Astrocyte (in vitro differentiated cells and primary cell): ENCODE data around the gene ANKLE1. TPM values are rescaled to one million over a fixed set of nuclear protein-coding genes. Genes with fewer than 3 reads are reported as not detected.

Experiments used
- DNase-seq: peaks from one replicate; pipeline ENCODE4 v3.0.0-alpha.2; 2010; ENCODE audit warnings: low read depth
- FAIRE-seq: peaks from 2 replicates; lab custom pipeline; 2011; peaks lifted over from hg19 to GRCh38; lab: Jason Lieb, UNC
- H2AFZ ChIP-seq: 2 replicates; pipeline ENCODE4 v1.6.0; 2012; ENCODE audit warnings: low read depth, low read length, inconsistent platforms
- H3K27ac ChIP-seq: 2 replicates; pipeline ENCODE4 v1.5.1; 2011; ENCODE audit warnings: low read depth, low read length, inconsistent platforms
- H3K27me3 ChIP-seq: 2 replicates; pipeline ENCODE4 v1.6.0; 2011; ENCODE audit warnings: low read length, inconsistent platforms; ENCODE audit not compliant: insufficient read depth
- H3K36me3 ChIP-seq: 2 replicates; pipeline ENCODE4 v1.5.1; 2011; ENCODE audit warnings: low read length, inconsistent platforms; ENCODE audit not compliant: insufficient read depth
- H3K4me1 ChIP-seq: 2 replicates; pipeline ENCODE4 v1.5.1; 2011; ENCODE audit warnings: low read length, inconsistent platforms; ENCODE audit not compliant: insufficient read depth
- H3K4me2 ChIP-seq: 2 replicates; pipeline ENCODE4 v1.6.0; 2012; ENCODE audit warnings: low read length, inconsistent platforms
- H3K4me3 ChIP-seq: 2 replicates; pipeline ENCODE4 v1.5.1; 2011; ENCODE audit warnings: low read depth, mild to moderate bottlenecking, low read length, inconsistent platforms; ENCODE audit not compliant: insufficient read depth
- H3K79me2 ChIP-seq: 2 replicates; pipeline ENCODE4 v1.6.0; 2012; ENCODE audit warnings: mild to moderate bottlenecking, low read length, inconsistent platforms; ENCODE audit not compliant: insufficient read depth
- H3K9ac ChIP-seq: 2 replicates; pipeline ENCODE4 v1.6.0; 2012; ENCODE audit warnings: mild to moderate bottlenecking, low read length, inconsistent platforms
- H3K9me3 ChIP-seq: 2 replicates; pipeline ENCODE4 v1.5.1; 2012; ENCODE audit warnings: low read depth, mild to moderate bottlenecking, low read length, inconsistent platforms; ENCODE audit not compliant: insufficient read depth
- H4K20me1 ChIP-seq: 2 replicates; pipeline ENCODE4 v1.6.0; 2012; ENCODE audit warnings: low read length, inconsistent platforms; ENCODE audit not compliant: insufficient read depth
- H3K27ac Mint-ChIP-seq: one replicate; pipeline ENCODE4 v1.8.0; 2021; ENCODE audit warnings: mild to moderate bottlenecking, mixed read lengths; ENCODE audit not compliant: unreplicated experiment
- H3K27me3 Mint-ChIP-seq: one replicate; pipeline ENCODE4 v1.8.0; 2021; ENCODE audit warnings: low read depth, mixed read lengths; ENCODE audit not compliant: unreplicated experiment
- H3K36me3 Mint-ChIP-seq: one replicate; pipeline ENCODE4 v1.8.0; 2021; ENCODE audit warnings: low read depth, mixed read lengths; ENCODE audit not compliant: unreplicated experiment
- H3K4me1 Mint-ChIP-seq: one replicate; pipeline ENCODE4 v1.8.0; 2021; ENCODE audit warnings: low read depth, mixed read lengths; ENCODE audit not compliant: unreplicated experiment
- H3K4me3 Mint-ChIP-seq: one replicate; pipeline ENCODE4 v1.8.0; 2021; ENCODE audit warnings: mild to moderate bottlenecking, moderate library complexity, mixed read lengths; ENCODE audit not compliant: unreplicated experiment
- H3K9me3 Mint-ChIP-seq: one replicate; pipeline ENCODE4 v1.8.0; 2021; ENCODE audit warnings: mild to moderate bottlenecking, mixed read lengths; ENCODE audit not compliant: unreplicated experiment
- CTCF ChIP-seq: IDR thresholded peaks from 2 replicates; pipeline ENCODE4 v1.5.1; 2011; ENCODE audit warnings: low read depth, mild to moderate bottlenecking, inconsistent platforms, low read length, moderate library complexity; ENCODE audit not compliant: insufficient read depth
- EZH2 ChIP-seq: IDR thresholded peaks from 2 replicates; pipeline ENCODE4 v1.6.1; 2012; ENCODE audit warnings: mild to moderate bottlenecking, low read length, inconsistent platforms; ENCODE audit not compliant: insufficient read depth
- total RNA-seq: library from RNA; stranded (reverse); gene quantifications from 2 replicates; pipeline ENCODE4 v1.2.1, GENCODE V29; 2021

Gene ANKLE1
- total RNA-seq, 1 donor from 2014 or later = 1.8 TPM

- Histone ChIP-seq H4K20me1 (peaks cover 10% of the 10 kb centered on the region), H3K4me3 (no peak overlapping the region), H3K4me1 (peaks cover 3% of the 10 kb centered on the region), H3K36me3 (no peaks in the 10 kb centered on the region), H3K9me3 (no peaks in the 10 kb centered on the region), H2AFZ (no peak overlapping the region), H3K79me2 (no peaks in the 10 kb centered on the region), H3K27ac (no peak overlapping the region), H3K4me2 (no peak overlapping the region), H3K27me3 (no peaks in the 10 kb centered on the region), H3K9ac (no peak overlapping the region)
- Mint-ChIP-seq H3K9me3 (no peaks in the 10 kb centered on the region), H3K27ac (no peak overlapping the region), H3K4me1 (peaks cover 6% of the 10 kb centered on the region), H3K27me3 (peaks cover 2% of the 10 kb centered on the region), H3K36me3 (peaks cover 9% of the 10 kb centered on the region), H3K4me3 (no peak overlapping the region)
- TF ChIP-seq CTCF = no peak
- TF ChIP-seq EZH2 = no peak
- no peak for FAIRE-seq
- DNase-seq = no peak
Measured at GRCh38 chr19:17327068-17327653, 45.5 kb downstream of the ANKLE1 start.

- H3K27me3 ChIP-seq = no peaks in the 10 kb centered on the region
- peaks cover 2% of the 10 kb centered on the region for H3K27me3 Mint-ChIP-seq
- FAIRE-seq = no peak
- peaks cover 5% of the 10 kb centered on the region for H3K36me3 Mint-ChIP-seq
- no peak overlapping the region for H3K4me3 Mint-ChIP-seq
- peaks cover 3% of the 10 kb centered on the region for H4K20me1 ChIP-seq
- H3K79me2 ChIP-seq = no peaks in the 10 kb centered on the region
- no peaks in the 10 kb centered on the region for H3K9me3 Mint-ChIP-seq
- H3K4me1 ChIP-seq = peaks cover 3% of the 10 kb centered on the region
- H3K4me1 Mint-ChIP-seq = peaks cover 6% of the 10 kb centered on the region
- no peak overlapping the region for H3K27ac Mint-ChIP-seq
- no peak overlapping the region for H3K9ac ChIP-seq
- H3K4me3 ChIP-seq = no peak overlapping the region
- no peak overlapping the region for H3K27ac ChIP-seq
- H3K9me3 ChIP-seq = no peaks in the 10 kb centered on the region
- H3K36me3 ChIP-seq = no peaks in the 10 kb centered on the region
- no peak overlapping the region for H3K4me2 ChIP-seq
- no peak for TF ChIP-seq CTCF
- no peak for TF ChIP-seq EZH2
- no peak for DNase-seq
- no peak overlapping the region for H2AFZ ChIP-seq
Measured at GRCh38 chr19:17327654-17328516, 46.2 kb downstream of the ANKLE1 start.
